ENCODE measurements around the gene EPB41.

GRCh38 chr1:28976248-28976647 is 61.9 kb downstream of the EPB41 start:
- TF ChIP-seq CTCF (IDR thresholded peaks at IDR 0.05; ENCODE audit: poor library complexity) (no peak), EZH2 (IDR thresholded peaks at IDR 0.05; ENCODE audit: borderline replicate concordance) (no peak), EZH2phosphoT487 (IDR thresholded peaks at IDR 0.05; ENCODE audit: low read depth, severe bottlenecking, unreplicated experiment) (no peak)

Data from hepatocyte (in vitro differentiated cells).